Neuronal stem cell (in vitro differentiated cells): Measurements from ENCODE around the gene UBB.
A peak's percentile ranks its signal among the peaks of the same experiment; 100 is the strongest.

Experiments used
- DNase-seq: peaks from one replicate; pipeline ENCODE4 v3.0.0-alpha.2; 2013; ENCODE audit warnings: low spot score
- H2AFZ ChIP-seq: one replicate; pipeline ENCODE4 v1.6.1; 2013; ENCODE audit warnings: mild to moderate bottlenecking, low read length, inconsistent platforms
- H2AK5ac ChIP-seq: 2 replicates; pipeline ENCODE4 v1.6.1; 2013; ENCODE audit warnings: low read depth, mild to moderate bottlenecking, inconsistent platforms, low read length, moderate library complexity, mixed read lengths
- H2BK120ac ChIP-seq: 2 replicates; pipeline ENCODE4 v1.6.1; 2013; ENCODE audit warnings: low read depth, mild to moderate bottlenecking, inconsistent platforms, low read length, moderate library complexity, mixed read lengths
- H2BK12ac ChIP-seq: one replicate; pipeline ENCODE4 v1.6.1; 2013; ENCODE audit warnings: low read length, inconsistent platforms
- H2BK15ac ChIP-seq: 2 replicates; pipeline ENCODE4 v1.6.1; 2013; ENCODE audit warnings: mild to moderate bottlenecking, low read length, inconsistent platforms, mixed read lengths
- H2BK5ac ChIP-seq: one replicate; pipeline ENCODE4 v1.6.1; 2013; ENCODE audit warnings: inconsistent platforms, mild to moderate bottlenecking, low read length, moderate library complexity
- H3K14ac ChIP-seq: one replicate; pipeline ENCODE4 v1.6.1; 2013; ENCODE audit warnings: low read length, inconsistent platforms
- H3K18ac ChIP-seq: 2 replicates; pipeline ENCODE4 v1.6.1; 2013; ENCODE audit warnings: low read length, inconsistent platforms
- H3K23ac ChIP-seq: 2 replicates; pipeline ENCODE4 v1.6.1; 2013; ENCODE audit warnings: low read depth, mild to moderate bottlenecking, mixed read lengths, low read length, inconsistent platforms; ENCODE audit not compliant: poor library complexity
- H3K27ac ChIP-seq: replicated peaks from 3 replicates; pipeline ENCODE4 v1.5.1; 2013; ENCODE audit warnings: low read length, inconsistent platforms
- H3K27me3 ChIP-seq, 3 experiments: 2 replicates each; pipeline ENCODE4 v1.6.1; 2013; ENCODE audit warnings: low read length in 3 of 3, mild to moderate bottlenecking in 2 of 3, inconsistent platforms in 1 of 3, low read depth in 1 of 3, mixed read lengths in 1 of 3, moderate library complexity in 1 of 3; ENCODE audit not compliant: control insufficient read depth in 3 of 3, insufficient read depth in 3 of 3
- H3K36me3 ChIP-seq, 2 donors: replicated peaks in 1 of 2; 2 replicates each; pipeline ENCODE4 v1.6.1; 2013; ENCODE audit warnings: low read length in 2 of 2; ENCODE audit not compliant: control insufficient read depth in 2 of 2, insufficient read depth in 2 of 2
- H3K4ac ChIP-seq: 2 replicates; pipeline ENCODE4 v1.6.1; 2013; ENCODE audit warnings: inconsistent platforms, mild to moderate bottlenecking, low read length, moderate library complexity
- H3K4me1 ChIP-seq, 2 donors: 1 replicate in 1 of 2; 2 replicates in 1 of 2; pipeline ENCODE4 v1.6.1; 2013; ENCODE audit warnings: low read length in 2 of 2, low read depth in 1 of 2; ENCODE audit not compliant: control insufficient read depth in 2 of 2, insufficient read depth in 1 of 2
- H3K4me2 ChIP-seq: one replicate; pipeline ENCODE4 v1.6.1; 2013; ENCODE audit warnings: mild to moderate bottlenecking, low read length, inconsistent platforms; ENCODE audit not compliant: insufficient read depth, poor library complexity, severe bottlenecking
- H3K4me3 ChIP-seq, 2 donors: 2 replicates each; pipeline ENCODE4 v1.5.1; 2013; ENCODE audit warnings: low read length in 2 of 2, mild to moderate bottlenecking in 2 of 2, inconsistent platforms in 1 of 2, moderate library complexity in 1 of 2
- H3K79me1 ChIP-seq: one replicate; pipeline ENCODE4 v1.6.1; 2013; ENCODE audit warnings: low read depth, mild to moderate bottlenecking, inconsistent platforms, low read length, moderate library complexity
- H3K9ac ChIP-seq: one replicate; pipeline ENCODE4 v1.6.1; 2013; ENCODE audit warnings: mild to moderate bottlenecking, low read depth, low read length, inconsistent platforms; ENCODE audit not compliant: poor library complexity
- H3K9me3 ChIP-seq, 2 donors: replicated peaks in 1 of 2; 2 replicates each; pipeline versions ENCODE3 to v1.6.1; 2013; ENCODE audit warnings: low read length in 2 of 2, mild to moderate bottlenecking in 2 of 2, inconsistent platforms in 1 of 2, low read depth in 1 of 2, mixed read lengths in 1 of 2, moderate library complexity in 1 of 2; ENCODE audit not compliant: control insufficient read depth in 2 of 2, insufficient read depth in 1 of 2
- H4K8ac ChIP-seq: one replicate; pipeline ENCODE4 v1.6.1; 2013; ENCODE audit warnings: low read depth, mild to moderate bottlenecking, inconsistent platforms, low read length, moderate library complexity
- H4K91ac ChIP-seq: one replicate; pipeline ENCODE4 v1.6.1; 2013; ENCODE audit warnings: low read length, low read depth, mild to moderate bottlenecking, inconsistent platforms; ENCODE audit not compliant: poor library complexity
- WGBS, 2 donors: extraction: QIAGEN DNeasy Blood & Tissue Kit; methylation state at CpG; one replicate each; pipeline ENCODE4 v1.1.7; 2013; ENCODE audit warnings: missing lambda C conversion rate in 2 of 2, mixed read lengths in 1 of 2; ENCODE audit not compliant: insufficient read length in 2 of 2, insufficient replicate concordance in 1 of 2; ENCODE audit errors: extremely low coverage in 2 of 2; 5-methylcytosine and 5-hydroxymethylcytosine counted together

UBB gene

DNA sequence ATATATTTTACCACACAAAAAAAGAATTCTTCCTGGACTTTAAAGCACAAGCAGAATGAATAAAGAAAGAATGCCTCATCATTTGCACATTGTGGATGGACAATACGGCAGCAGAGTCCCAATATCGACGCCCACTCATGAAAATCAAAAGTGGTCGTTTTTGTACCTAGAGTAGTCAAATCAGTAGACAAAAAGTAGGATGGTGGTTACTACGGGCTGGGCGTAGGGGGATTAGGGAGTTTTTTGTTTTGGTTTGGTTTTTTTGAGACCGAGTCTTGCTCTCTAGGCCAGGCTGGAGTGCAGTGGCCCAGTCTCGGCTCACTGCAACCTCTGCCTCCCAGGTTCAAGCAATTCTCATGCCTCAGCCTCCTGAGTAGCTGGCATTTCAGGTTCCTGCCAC lies 19.0 kb upstream of the UBB start:
- no peaks in the 10 kb centered on the region for H3K36me3 ChIP-seq
- H4K8ac ChIP-seq: no peak overlapping the region
- H3K14ac ChIP-seq: no peak overlapping the region
- no peak overlapping the region for H3K4me3 ChIP-seq
- H2BK120ac ChIP-seq: no peak overlapping the region
- WGBS, 2 donors: 100% methylated on average over 2 of the region's 8 CpGs; no CpG with 5 or more reads in 1 of the 2 donors
- H2AK5ac ChIP-seq: no peak overlapping the region
- H3K4ac ChIP-seq: no peak overlapping the region
- no peak overlapping the region for H3K18ac ChIP-seq
- no peak overlapping the region for H3K9ac ChIP-seq
- H3K23ac ChIP-seq: no peak overlapping the region
- no peaks in the 10 kb centered on the region for H3K4me1 ChIP-seq
- H3K4me2 ChIP-seq: no peak overlapping the region
- H3K9me3 ChIP-seq: no peaks in the 10 kb centered on the region
- H2BK15ac ChIP-seq: no peak overlapping the region
- no peaks in the 10 kb centered on the region for H3K79me1 ChIP-seq
- H4K91ac ChIP-seq: no peak overlapping the region
- no peak overlapping the region for H2BK12ac ChIP-seq
- no peak overlapping the region for H3K27ac ChIP-seq
- H2BK5ac ChIP-seq: no peak overlapping the region
- H3K27me3 ChIP-seq: no peaks in the 10 kb centered on the region
- no peak for DNase-seq
- no peak overlapping the region for H2AFZ ChIP-seq

DNA sequence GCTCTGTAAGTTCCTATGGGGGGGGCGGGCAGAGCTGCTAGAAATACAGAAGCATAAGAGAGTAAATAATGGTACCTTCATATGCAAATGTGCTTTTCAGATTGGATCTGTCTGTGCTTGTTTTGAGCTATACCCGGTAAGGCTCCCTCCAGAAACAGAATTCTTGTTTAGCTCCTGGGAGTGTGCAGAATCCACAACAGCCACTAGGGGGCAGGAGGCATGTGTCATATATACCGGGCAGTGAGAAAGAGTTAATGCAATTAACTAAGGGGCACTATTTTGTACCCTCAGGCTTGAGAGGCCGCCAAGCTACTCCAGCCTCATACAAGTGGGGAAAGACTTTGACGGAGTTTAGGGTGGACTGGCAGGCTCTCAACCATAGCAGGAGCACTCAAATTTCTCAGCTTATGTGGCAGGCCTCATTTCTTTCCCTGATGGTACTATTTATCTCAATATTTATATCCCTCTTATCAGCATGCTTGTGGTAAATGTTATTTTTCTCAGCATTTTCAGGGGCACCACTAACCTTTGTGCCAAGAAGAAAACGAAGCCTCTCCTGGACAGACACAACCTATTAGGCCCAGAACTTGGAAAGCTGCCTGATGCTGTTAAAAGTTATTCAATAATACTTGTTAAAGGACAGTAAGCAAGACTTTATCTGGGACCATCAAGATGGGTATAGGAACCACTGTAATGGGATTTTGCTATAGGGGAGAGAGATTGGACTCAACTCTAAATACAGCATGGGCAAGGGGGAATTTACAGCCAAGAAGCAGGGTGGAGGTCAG lies 16.9 kb upstream of the UBB start:
- H2BK12ac ChIP-seq: no peak overlapping the region
- H3K9ac ChIP-seq: no peak overlapping the region
- H4K8ac ChIP-seq: no peak overlapping the region
- H3K9me3 ChIP-seq: no peaks in the 10 kb centered on the region
- no peak overlapping the region for H2BK120ac ChIP-seq
- H3K14ac ChIP-seq: no peak overlapping the region
- H3K4me2 ChIP-seq: no peak overlapping the region
- DNase-seq: peak; percentile 76
- no peak overlapping the region for H2AK5ac ChIP-seq
- WGBS, 2 donors: no CpG with 5 or more reads among the region's 6 CpGs
- H3K18ac ChIP-seq: no peak overlapping the region
- H3K4ac ChIP-seq: no peak overlapping the region
- H2BK15ac ChIP-seq: no peak overlapping the region
- no peak overlapping the region for H2BK5ac ChIP-seq
- no peaks in the 10 kb centered on the region for H3K27me3 ChIP-seq
- no peak overlapping the region for H3K23ac ChIP-seq
- no peaks in the 10 kb centered on the region for H3K79me1 ChIP-seq
- H4K91ac ChIP-seq: no peak overlapping the region
- H2AFZ ChIP-seq: peak overlapping the region; percentile 65
- no peaks in the 10 kb centered on the region for H3K4me1 ChIP-seq
- no peak overlapping the region for H3K27ac ChIP-seq
- no peak overlapping the region for H3K4me3 ChIP-seq
- H3K36me3 ChIP-seq: no peaks in the 10 kb centered on the region

DNA sequence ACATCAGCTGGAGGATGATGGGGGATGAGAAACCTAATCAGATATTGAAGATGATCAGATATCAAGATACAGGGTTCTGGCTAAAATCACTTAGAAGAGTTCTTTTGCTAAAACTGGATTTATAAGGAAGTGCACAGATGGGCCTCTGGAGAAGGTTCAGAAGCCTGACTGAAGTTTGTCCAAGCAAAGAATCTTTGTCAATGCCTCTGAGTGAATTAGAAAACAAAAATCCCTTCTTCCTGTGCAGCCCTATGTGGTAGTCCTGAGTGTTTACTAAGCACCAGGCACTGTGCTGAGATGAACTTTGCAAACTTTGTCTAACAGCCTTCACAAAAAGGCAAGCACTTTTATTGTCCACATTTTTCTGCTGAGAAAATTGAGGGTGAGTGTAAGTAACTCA lies 16.3 kb upstream of the UBB start:
- Histone ChIP-seq H3K27ac (no peak overlapping the region), H3K4me2 (no peak overlapping the region), H3K4me1 (no peaks in the 10 kb centered on the region), H4K8ac (no peak overlapping the region), H2BK120ac (no peak overlapping the region), H2BK12ac (no peak overlapping the region), H3K23ac (no peak overlapping the region), H3K27me3 (no peaks in the 10 kb centered on the region), H3K9me3 (no peaks in the 10 kb centered on the region), H2BK15ac (no peak overlapping the region), H2AFZ (peak overlapping the region; percentile 65), H3K4me3 (no peak overlapping the region), H3K79me1 (no peaks in the 10 kb centered on the region), H3K4ac (no peak overlapping the region), H2AK5ac (no peak overlapping the region), H3K36me3 (no peaks in the 10 kb centered on the region), H4K91ac (no peak overlapping the region), H3K9ac (no peak overlapping the region), H3K14ac (no peak overlapping the region), H2BK5ac (no peak overlapping the region), H3K18ac (no peak overlapping the region)
- no peak for DNase-seq

DNA sequence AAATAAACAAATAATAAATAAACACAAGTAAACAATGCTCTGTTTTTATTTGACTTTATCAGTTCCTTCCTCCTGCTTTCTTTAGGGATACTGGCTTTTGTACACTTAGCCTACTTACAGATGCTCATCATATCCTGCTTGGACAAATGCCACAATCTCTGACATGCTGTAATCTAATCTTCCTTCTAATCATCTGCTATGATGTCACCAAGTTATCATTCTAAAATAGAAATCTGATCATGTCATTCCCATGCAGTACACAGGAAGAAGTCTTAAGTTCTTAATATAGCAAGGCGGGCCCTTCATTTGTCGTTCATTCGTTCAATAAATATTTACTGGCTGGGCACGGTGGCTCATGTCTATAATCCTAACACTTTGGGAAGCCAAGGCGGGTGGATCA lies 9.1 kb upstream of the UBB start:
- H3K4ac ChIP-seq: no peak overlapping the region
- H4K8ac ChIP-seq: no peak overlapping the region
- no peaks in the 10 kb centered on the region for H3K36me3 ChIP-seq
- no peaks in the 10 kb centered on the region for H3K79me1 ChIP-seq
- H2BK12ac ChIP-seq: no peak overlapping the region
- no peak overlapping the region for H3K4me3 ChIP-seq
- H2BK15ac ChIP-seq: no peak overlapping the region
- H3K4me1 ChIP-seq: no peaks in the 10 kb centered on the region
- no peak for DNase-seq
- H3K23ac ChIP-seq: no peak overlapping the region
- H3K27me3 ChIP-seq: no peaks in the 10 kb centered on the region
- H3K9ac ChIP-seq: no peak overlapping the region
- no CpG with 5 or more reads among the region's 5 CpGs for WGBS, 2 donors
- H3K18ac ChIP-seq: no peak overlapping the region
- no peaks in the 10 kb centered on the region for H3K9me3 ChIP-seq
- no peak overlapping the region for H3K4me2 ChIP-seq
- no peak overlapping the region for H2BK5ac ChIP-seq
- H4K91ac ChIP-seq: no peak overlapping the region
- H3K14ac ChIP-seq: no peak overlapping the region
- no peak overlapping the region for H3K27ac ChIP-seq
- no peak overlapping the region for H2AK5ac ChIP-seq
- no peak overlapping the region for H2BK120ac ChIP-seq
- H2AFZ ChIP-seq: no peak overlapping the region
